A673 (cell line): ENCODE results near the gene PLCB4. TPM values are rescaled to one million over a fixed set of nuclear protein-coding genes. Genes with fewer than 3 reads are reported as not detected.

Experiments
- BruUV-seq: library from RNA; stranded (reverse); fragments of 400-500 nt; replicated peaks from 2 replicates; lab custom pipeline; 2021; lab: Mats Ljungman, UMichigan
- CTCF ChIA-PET: fragments of 300-600 bp; sonication (Branson Sonifier 250); formaldehyde crosslinking; loops from one replicate; lab custom pipeline; 2022; ENCODE audit warnings: antibody characterized with exemption; lab: Charles Lee
- POLR2A ChIA-PET: fragments of 300-600 bp; sonication (Branson Sonifier 250); formaldehyde crosslinking; loops from one replicate; lab custom pipeline; 2022; ENCODE audit warnings: antibody characterized with exemption; ENCODE audit not compliant: low non-redundant PET; lab: Charles Lee
- DNase-seq: peaks from one replicate; pipeline ENCODE4 v3.0.0-alpha.2; 2015; ENCODE audit warnings: low spot score
- H3K27ac ChIP-seq: fragments of 200-600 bp; sonication (generic); 2 replicates; pipeline ENCODE4 v1.5.1; 2016; ENCODE audit warnings: mixed run types, low read depth, mild to moderate bottlenecking, mixed read lengths, antibody characterized with exemption, low read length; ENCODE audit not compliant: poor library complexity, severe bottlenecking
- H3K27me3 ChIP-seq: fragments of 200-600 bp; sonication (generic); replicated peaks from 2 replicates; pipeline ENCODE4 v1.6.1; 2017; ENCODE audit warnings: mixed run types, low read depth, mild to moderate bottlenecking, mixed read lengths, antibody characterized with exemption, low read length; ENCODE audit not compliant: insufficient read depth, poor library complexity
- H3K36me3 ChIP-seq: fragments of 200-600 bp; sonication (generic); 2 replicates; pipeline ENCODE4 v1.6.1; 2016; ENCODE audit warnings: mixed run types, mild to moderate bottlenecking, mixed read lengths, antibody characterized with exemption, low read length; ENCODE audit not compliant: insufficient read depth, poor library complexity, severe bottlenecking
- H3K4me1 ChIP-seq: fragments of 200-600 bp; sonication (generic); 2 replicates; pipeline ENCODE4 v1.6.1; 2017; ENCODE audit warnings: mixed run types, mild to moderate bottlenecking, mixed read lengths, antibody characterized with exemption, low read length; ENCODE audit not compliant: insufficient read depth, poor library complexity, severe bottlenecking
- H3K4me3 ChIP-seq: fragments of 200-600 bp; sonication (generic); 2 replicates; pipeline ENCODE4 v1.5.1; 2016; ENCODE audit warnings: low read depth, mixed run types, mild to moderate bottlenecking, mixed read lengths, low read length; ENCODE audit not compliant: poor library complexity, severe bottlenecking
- H3K9me3 ChIP-seq: fragments of 200-600 bp; sonication (generic); 2 replicates; pipeline ENCODE4 v1.6.1; 2016; ENCODE audit warnings: mixed run types, low read depth, mild to moderate bottlenecking, mixed read lengths, antibody characterized with exemption, low read length; ENCODE audit not compliant: poor library complexity, severe bottlenecking
- CTCF ChIP-seq: fragments of 300-800, 200-600 bp; sonication (generic); conservative IDR thresholded peaks from 2 replicates; pipeline ENCODE4 v1.5.1; 2017; ENCODE audit warnings: low read depth, mild to moderate bottlenecking, antibody characterized with exemption, low read length, moderate library complexity, mixed read lengths
- EZH2 ChIP-seq: fragments of 200-600 bp; sonication (generic); IDR thresholded peaks from 2 replicates; pipeline ENCODE4 v1.6.1; 2017; ENCODE audit warnings: borderline replicate concordance, low read depth, mild to moderate bottlenecking, mixed read lengths, antibody characterized with exemption, low read length; ENCODE audit not compliant: poor library complexity, severe bottlenecking
- intact Hi-C: fragments of 100-400 bp; cut with micrococcal nuclease; formaldehyde crosslinking; loops from one replicate; pipeline ENCODE4 v1.10.0; 2022; ENCODE audit not compliant: unreplicated experiment
- total RNA-seq: library from RNA; stranded (reverse); gene quantifications from 2 replicates; pipeline ENCODE4 v1.2.3, GENCODE V29; 2021

Gene PLCB4
- total RNA-seq, 1 experiment from 2014 or later = 6.2 TPM

- TF ChIP-seq EZH2 = no peak
- no peak for DNase-seq
- CTCF ChIA-PET = no interaction called here
- no TSS peak for BruUV-seq
- no peaks in the 10 kb centered on the region for H3K36me3 ChIP-seq
- H3K27ac ChIP-seq = no peak overlapping the region
- POLR2A ChIA-PET = interaction anchor here (0.6 kb wide), 1 partner anchor 92 kb away, joined by 7 read pairs; no protein-coding TSS in a partner anchor
- no peak overlapping the region for H3K4me3 ChIP-seq
- H3K27me3 ChIP-seq = no peaks in the 10 kb centered on the region
- peaks cover 18% of the 10 kb centered on the region for H3K4me1 ChIP-seq
- intact Hi-C loops = no loop called here
- no peaks in the 10 kb centered on the region for H3K9me3 ChIP-seq
Observed at GRCh38 chr20:9160331-9160730, 91.4 kb downstream of the PLCB4 start.

DNA sequence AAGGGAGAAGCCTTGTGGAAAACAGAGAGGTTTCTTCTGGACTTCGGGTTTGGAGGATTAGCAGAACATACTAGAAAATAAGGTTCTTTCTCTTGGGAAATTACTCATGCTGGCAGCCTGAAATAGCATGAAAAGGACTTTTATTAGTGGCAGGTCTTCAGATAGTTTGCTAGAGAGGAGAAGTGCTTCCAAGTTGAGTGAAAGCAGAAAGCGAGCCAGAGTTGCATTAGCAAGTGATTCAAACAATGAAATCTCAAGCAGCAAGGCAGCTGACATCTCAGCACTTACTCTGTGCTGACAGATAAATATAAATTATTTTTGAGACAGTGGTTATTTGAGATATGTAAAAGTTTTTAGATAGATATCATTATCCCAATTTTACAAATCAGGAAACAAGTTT, 91.9 kb downstream of the PLCB4 start:
- peaks cover 18% of the 10 kb centered on the region for H3K4me1 ChIP-seq
- H3K27ac ChIP-seq = no peak overlapping the region
- ChIA-PET CTCF (no interaction called here), POLR2A (interaction anchor here (0.6 kb wide), 1 partner anchor 92 kb away, joined by 7 read pairs; no protein-coding TSS in a partner anchor)
- no peak overlapping the region for H3K4me3 ChIP-seq
- H3K36me3 ChIP-seq = no peaks in the 10 kb centered on the region
- no peaks in the 10 kb centered on the region for H3K9me3 ChIP-seq
- no peak for TF ChIP-seq CTCF
- TF ChIP-seq EZH2 = no peak
- H3K27me3 ChIP-seq = no peaks in the 10 kb centered on the region
- intact Hi-C loops = no loop called here
- DNase-seq = peak; percentile 12
- BruUV-seq = no TSS peak

- Histone ChIP-seq H3K36me3 (no peaks in the 10 kb centered on the region), H3K27ac (no peak overlapping the region), H3K4me1 (peaks cover 18% of the 10 kb centered on the region), H3K4me3 (no peak overlapping the region), H3K27me3 (no peaks in the 10 kb centered on the region), H3K9me3 (no peaks in the 10 kb centered on the region)
- POLR2A ChIA-PET = interaction anchor here (0.6 kb wide), 1 partner anchor 93 kb away, joined by 7 read pairs; no protein-coding TSS in a partner anchor
- TF ChIP-seq CTCF (no peak), EZH2 (no peak)
- no peak for DNase-seq
- no TSS peak for BruUV-seq
- CTCF ChIA-PET = no interaction called here
- intact Hi-C loops = no loop called here
Observed at GRCh38 chr20:9161311-9161710, 92.4 kb downstream of the PLCB4 start.

DNA sequence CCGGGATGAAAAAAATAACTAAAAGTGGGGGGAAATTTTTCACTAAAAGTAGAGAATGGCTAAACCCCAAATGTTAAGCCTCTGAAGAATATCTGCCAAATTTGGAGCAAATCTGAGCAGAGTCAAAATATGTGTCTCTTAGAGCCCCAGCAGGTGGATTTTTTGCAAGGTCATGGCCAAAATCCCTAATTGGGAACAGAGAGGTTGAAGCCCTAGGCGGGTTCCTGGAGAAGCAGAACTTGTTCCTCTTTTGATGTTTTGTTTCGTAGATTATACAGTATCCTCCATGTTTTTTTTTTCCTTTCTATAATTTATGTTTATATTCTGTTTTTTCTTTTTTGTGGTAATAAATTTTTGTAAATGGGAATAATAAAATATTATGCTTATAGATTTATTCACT, 94.4 kb downstream of the PLCB4 start:
- Histone ChIP-seq H3K9me3 (no peaks in the 10 kb centered on the region), H3K27me3 (no peaks in the 10 kb centered on the region), H3K4me1 (peaks cover 18% of the 10 kb centered on the region), H3K36me3 (no peaks in the 10 kb centered on the region), H3K4me3 (no peak overlapping the region), H3K27ac (no peak overlapping the region)
- no TSS peak for BruUV-seq
- no peak for DNase-seq
- ChIA-PET CTCF (no interaction called here), POLR2A (no interaction called here)
- intact Hi-C loops = no loop called here
- no peak for TF ChIP-seq EZH2
- no peak for TF ChIP-seq CTCF
